T-helper 2 cell treated with Interferon-gamma antibody and Interleukin-4, amounts not matched to agents 5 μg/mL and 100 μg/mL, for 36 hours (primary cell): Measurements from ENCODE around the gene IL36G.
"Not testable (repeated sequence)": the region's sequence is repeated elsewhere in the genome, so short reads cannot be mapped to it uniquely, and the experiment has no call there.

Source experiments
- DNase-seq: peaks from one replicate; pipeline ENCODE4 v3.0.0; 2021; ENCODE audit warnings: low spot score
- H3K27ac Mint-ChIP-seq: one replicate; pipeline ENCODE4 v1.8.0; 2021; ENCODE audit warnings: mild to moderate bottlenecking, mixed read lengths
- H3K27me3 Mint-ChIP-seq: one replicate; pipeline ENCODE4 v1.8.0; 2021; ENCODE audit warnings: low read depth, mixed read lengths
- H3K36me3 Mint-ChIP-seq: one replicate; pipeline ENCODE4 v1.8.0; 2021; ENCODE audit warnings: low read depth, mixed read lengths
- H3K4me1 Mint-ChIP-seq: one replicate; pipeline ENCODE4 v1.8.0; 2021; ENCODE audit warnings: low read depth, mixed read lengths
- H3K4me3 Mint-ChIP-seq: one replicate; pipeline ENCODE4 v1.8.0; 2022; ENCODE audit warnings: mild to moderate bottlenecking, moderate library complexity, mixed read lengths
- H3K9me3 Mint-ChIP-seq: one replicate; pipeline ENCODE4 v1.8.0; 2021; ENCODE audit warnings: mixed read lengths

Gene IL36G

GRCh38 chr2:112977559-112978056 lies at the start of gene IL36G:
TSS of gene IL36G (plus strand) at chr2:112978006. CDS start at chr2:112978639, 633 bp downstream.
- Mint-ChIP-seq H3K27me3 (peaks cover 11% of the 10 kb centered on the region), H3K27ac (no peak within 1 kb of the TSS), H3K36me3 (no peaks in the 10 kb centered on the region), H3K4me3 (no peak within 1 kb of the TSS), H3K4me1 (peaks cover 14% of the 10 kb centered on the region), H3K9me3 (no peaks in the 10 kb centered on the region)
- DNase-seq = no peak

DNA sequence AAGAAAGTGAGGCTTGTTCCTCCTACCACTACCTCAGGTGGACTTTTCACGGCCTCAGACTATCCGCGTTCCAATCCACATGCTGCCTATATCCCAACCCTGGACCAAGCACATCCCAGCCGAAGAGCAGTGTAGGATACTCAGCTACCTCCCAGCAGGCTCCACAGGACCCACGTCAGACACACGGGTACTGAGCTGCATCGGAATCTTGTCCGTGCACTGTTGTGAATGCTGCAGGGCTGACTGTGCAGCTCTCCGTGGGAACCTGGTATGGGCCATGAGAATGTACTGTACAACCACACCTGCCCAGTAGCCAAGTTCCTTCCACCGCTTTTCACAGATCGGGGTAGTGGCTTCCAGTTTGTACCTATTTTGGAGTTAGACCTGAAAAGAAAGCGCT lies 44.5 kb upstream of the IL36G start:
- Mint-ChIP-seq H3K27me3 (peaks cover 16% of the 10 kb centered on the region), H3K27ac (no peak overlapping the region), H3K36me3 (no peaks in the 10 kb centered on the region), H3K9me3 (no peaks in the 10 kb centered on the region), H3K4me3 (no peak overlapping the region), H3K4me1 (peaks cover 2% of the 10 kb centered on the region)
- DNase-seq = no peak

DNA sequence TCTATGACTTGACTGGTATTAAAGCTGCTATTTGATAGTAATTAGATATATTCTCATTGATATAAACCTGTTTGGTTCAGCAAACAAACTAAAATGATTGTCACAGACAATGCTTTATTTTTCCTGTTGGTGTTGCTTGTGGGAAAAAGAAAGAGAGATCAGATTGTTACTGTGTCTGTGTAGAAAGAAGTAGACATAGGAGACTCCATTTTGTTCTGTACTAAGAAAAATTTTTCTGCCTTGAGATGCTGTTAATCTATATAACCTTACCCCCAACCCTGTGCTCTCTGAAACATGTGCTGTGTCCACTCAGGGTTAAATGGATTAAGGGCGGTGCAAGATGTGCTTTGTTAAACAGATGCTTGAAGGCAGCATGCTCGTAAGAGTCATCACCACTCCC lies 43.7 kb upstream of the IL36G start:
- DNase-seq, H3K36me3 Mint-ChIP-seq, H3K27ac Mint-ChIP-seq, H3K9me3 Mint-ChIP-seq, H3K4me1 Mint-ChIP-seq, H3K4me3 Mint-ChIP-seq: not testable (repeated sequence)
- H3K27me3 Mint-ChIP-seq = peaks cover 22% of the 10 kb centered on the region

GRCh38 chr2:112936927-112937232 lies 40.9 kb upstream of the IL36G start:
- DNase-seq = no peak
- peaks cover 26% of the 10 kb centered on the region for H3K27me3 Mint-ChIP-seq
- H3K9me3 Mint-ChIP-seq = no peaks in the 10 kb centered on the region
- no peaks in the 10 kb centered on the region for H3K36me3 Mint-ChIP-seq
- H3K27ac Mint-ChIP-seq = no peak overlapping the region
- peaks cover 4% of the 10 kb centered on the region for H3K4me1 Mint-ChIP-seq
- no peak overlapping the region for H3K4me3 Mint-ChIP-seq

DNA sequence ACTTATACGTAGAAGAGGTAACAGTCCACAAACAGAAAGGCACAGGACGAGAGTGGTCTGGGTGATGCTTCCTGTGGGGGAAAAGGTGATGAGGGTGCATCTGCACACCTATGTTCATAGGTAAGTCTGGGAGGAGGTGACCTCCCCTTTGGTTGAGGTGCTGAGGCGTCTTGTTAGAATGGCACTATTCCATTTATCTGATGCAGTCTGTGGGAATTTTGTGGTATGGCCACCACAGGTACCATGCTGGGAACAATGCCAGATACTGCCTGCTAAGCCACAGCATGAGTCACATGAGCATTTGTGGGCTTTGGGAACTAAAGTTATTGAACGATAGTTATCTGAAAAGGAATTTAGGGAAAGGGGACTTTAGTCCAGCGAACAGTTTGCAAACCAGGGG lies 38.9 kb upstream of the IL36G start:
- DNase-seq = no peak
- H3K36me3 Mint-ChIP-seq = no peaks in the 10 kb centered on the region
- H3K27ac Mint-ChIP-seq = no peak overlapping the region
- H3K4me1 Mint-ChIP-seq = peaks cover 7% of the 10 kb centered on the region
- no peak overlapping the region for H3K4me3 Mint-ChIP-seq
- H3K9me3 Mint-ChIP-seq = no peaks in the 10 kb centered on the region
- H3K27me3 Mint-ChIP-seq = peaks cover 29% of the 10 kb centered on the region

- no peak overlapping the region for H3K27ac Mint-ChIP-seq
- H3K4me3 Mint-ChIP-seq = no peak overlapping the region
- no peaks in the 10 kb centered on the region for H3K9me3 Mint-ChIP-seq
- H3K27me3 Mint-ChIP-seq = peaks cover 30% of the 10 kb centered on the region
- DNase-seq = no peak
- H3K36me3 Mint-ChIP-seq = no peaks in the 10 kb centered on the region
- H3K4me1 Mint-ChIP-seq = peaks cover 7% of the 10 kb centered on the region
Observed at GRCh38 chr2:112939425-112939824, 38.4 kb upstream of the IL36G start.

GRCh38 chr2:112940859-112941625 lies 36.8 kb upstream of the IL36G start:
- Mint-ChIP-seq H3K36me3 (no peaks in the 10 kb centered on the region), H3K4me1 (peaks cover 6% of the 10 kb centered on the region), H3K27ac (no peak overlapping the region), H3K27me3 (peaks cover 37% of the 10 kb centered on the region), H3K9me3 (peaks cover 6% of the 10 kb centered on the region), H3K4me3 (no peak overlapping the region)
- no peak for DNase-seq

- no peaks in the 10 kb centered on the region for H3K36me3 Mint-ChIP-seq
- peaks cover 6% of the 10 kb centered on the region for H3K9me3 Mint-ChIP-seq
- peak; percentile 65 for DNase-seq
- no peak overlapping the region for H3K4me3 Mint-ChIP-seq
- no peak overlapping the region for H3K27ac Mint-ChIP-seq
- peaks cover 32% of the 10 kb centered on the region for H3K27me3 Mint-ChIP-seq
- peaks cover 4% of the 10 kb centered on the region for H3K4me1 Mint-ChIP-seq
Observed at GRCh38 chr2:112941753-112942653, 35.8 kb upstream of the IL36G start.

- no peak for DNase-seq
- H3K36me3 Mint-ChIP-seq = no peaks in the 10 kb centered on the region
- peaks cover 6% of the 10 kb centered on the region for H3K9me3 Mint-ChIP-seq
- H3K4me3 Mint-ChIP-seq = no peak overlapping the region
- H3K27ac Mint-ChIP-seq = no peak overlapping the region
- H3K27me3 Mint-ChIP-seq = peaks cover 28% of the 10 kb centered on the region
- H3K4me1 Mint-ChIP-seq = peaks cover 4% of the 10 kb centered on the region
Observed at GRCh38 chr2:112942654-112943002, 35.2 kb upstream of the IL36G start.

GRCh38 chr2:112944971-112945370 lies 32.8 kb upstream of the IL36G start:
- peaks cover 17% of the 10 kb centered on the region for H3K27me3 Mint-ChIP-seq
- DNase-seq = no peak
- H3K27ac Mint-ChIP-seq = no peak overlapping the region
- H3K36me3 Mint-ChIP-seq = no peaks in the 10 kb centered on the region
- H3K4me3 Mint-ChIP-seq = no peak overlapping the region
- peaks cover 6% of the 10 kb centered on the region for H3K9me3 Mint-ChIP-seq
- H3K4me1 Mint-ChIP-seq = peaks cover 4% of the 10 kb centered on the region

DNA sequence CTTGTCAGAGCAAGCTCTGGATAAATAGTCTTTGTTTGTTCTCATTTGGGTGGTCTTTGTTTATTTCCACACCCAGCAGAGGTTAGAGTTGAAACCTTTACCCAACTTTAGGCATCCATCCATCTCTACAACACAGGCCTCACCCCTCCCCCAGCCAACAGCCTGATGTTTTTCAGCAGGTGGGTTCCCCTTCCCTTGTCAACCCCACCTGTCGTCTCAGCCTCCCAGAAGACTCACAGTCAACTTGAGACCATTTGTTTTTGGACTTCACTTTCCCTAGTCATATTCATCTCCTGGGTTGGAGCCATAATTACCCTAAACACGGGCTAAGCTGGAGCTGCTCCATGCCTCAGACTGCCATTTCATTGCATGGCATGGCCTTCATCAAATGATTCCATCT lies 31.7 kb upstream of the IL36G start:
- Mint-ChIP-seq H3K27me3 (peaks cover 20% of the 10 kb centered on the region), H3K27ac (no peak overlapping the region), H3K9me3 (peaks cover 6% of the 10 kb centered on the region), H3K4me3 (no peak overlapping the region), H3K4me1 (peaks cover 4% of the 10 kb centered on the region), H3K36me3 (no peaks in the 10 kb centered on the region)
- no peak for DNase-seq

DNA sequence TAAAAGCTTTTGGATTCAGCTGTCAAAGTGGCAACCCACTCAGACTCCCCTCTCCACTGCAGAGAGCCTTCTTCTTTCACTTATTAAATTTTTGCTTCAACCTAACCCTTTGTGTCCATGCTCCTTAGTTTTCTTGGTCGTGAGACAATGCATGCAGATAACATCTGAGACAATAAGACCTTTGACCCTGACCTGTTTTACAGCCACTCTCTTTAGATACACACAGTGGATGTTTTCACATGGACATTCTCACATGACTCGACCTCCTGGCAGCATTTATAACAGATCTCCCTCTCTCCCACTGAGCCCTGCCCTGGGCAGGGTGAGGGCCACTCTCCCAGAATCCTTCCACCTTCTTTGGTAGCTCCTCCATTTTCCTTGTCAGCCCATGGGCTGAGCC lies 30.4 kb upstream of the IL36G start:
- Mint-ChIP-seq H3K4me3 (no peak overlapping the region), H3K27ac (no peak overlapping the region), H3K27me3 (peaks cover 29% of the 10 kb centered on the region), H3K4me1 (no peaks in the 10 kb centered on the region), H3K9me3 (peaks cover 6% of the 10 kb centered on the region), H3K36me3 (no peaks in the 10 kb centered on the region)
- DNase-seq = no peak

DNA sequence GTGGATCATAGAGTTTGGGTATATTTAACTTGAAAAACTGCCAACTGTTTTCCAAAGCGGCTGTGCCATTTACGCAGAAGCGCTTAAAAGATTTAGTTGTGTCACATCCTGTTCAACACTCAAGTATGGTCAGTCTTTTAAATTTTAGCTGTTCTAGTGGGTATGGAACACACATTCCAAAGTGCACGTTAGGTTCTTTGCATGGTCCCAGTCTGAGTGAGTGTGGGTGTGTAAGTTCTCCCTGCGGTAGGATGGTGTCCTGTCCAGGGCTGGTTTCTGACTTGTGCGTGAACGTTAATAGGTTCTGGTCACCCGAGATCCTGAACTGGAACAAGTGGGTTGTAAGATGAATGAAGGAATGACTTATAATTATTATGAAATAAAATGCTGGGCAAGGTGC lies 28.4 kb upstream of the IL36G start:
- H3K4me1 Mint-ChIP-seq = no peaks in the 10 kb centered on the region
- H3K9me3 Mint-ChIP-seq = peaks cover 6% of the 10 kb centered on the region
- DNase-seq = no peak
- no peak overlapping the region for H3K4me3 Mint-ChIP-seq
- H3K27me3 Mint-ChIP-seq = peaks cover 33% of the 10 kb centered on the region
- no peak overlapping the region for H3K27ac Mint-ChIP-seq
- H3K36me3 Mint-ChIP-seq = no peaks in the 10 kb centered on the region

DNA sequence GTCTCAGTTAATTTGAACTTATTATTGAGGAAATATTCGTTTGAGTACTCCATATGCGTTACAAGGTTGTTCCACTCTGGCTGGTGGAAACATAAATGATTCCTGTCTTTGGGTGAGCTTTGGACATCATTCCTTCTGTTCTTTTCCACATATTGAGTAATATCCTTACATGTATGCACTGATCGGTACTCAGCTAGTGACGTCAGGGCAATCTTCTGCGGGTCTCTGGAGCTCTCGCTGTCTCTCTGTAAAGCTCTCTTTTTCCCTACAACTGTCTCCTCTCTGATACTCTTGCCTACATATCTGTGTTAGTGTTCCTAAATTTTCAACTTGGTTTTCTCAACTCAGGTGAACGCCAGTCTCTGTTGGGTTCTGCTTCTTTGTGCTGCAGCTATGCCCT lies 23.4 kb upstream of the IL36G start:
- DNase-seq = no peak
- Mint-ChIP-seq H3K27me3 (peaks cover 22% of the 10 kb centered on the region), H3K27ac (no peak overlapping the region), H3K36me3 (no peaks in the 10 kb centered on the region), H3K4me1 (no peaks in the 10 kb centered on the region), H3K4me3 (no peak overlapping the region), H3K9me3 (no peaks in the 10 kb centered on the region)
